NCI-H2029 (cell line): ENCODE results near the gene HAPLN3.

ENCODE experiments used
- DNase-seq: peaks from one replicate; lab custom pipeline; 2025; lab: John Stamatoyannopoulos, UW

Gene HAPLN3

DNA sequence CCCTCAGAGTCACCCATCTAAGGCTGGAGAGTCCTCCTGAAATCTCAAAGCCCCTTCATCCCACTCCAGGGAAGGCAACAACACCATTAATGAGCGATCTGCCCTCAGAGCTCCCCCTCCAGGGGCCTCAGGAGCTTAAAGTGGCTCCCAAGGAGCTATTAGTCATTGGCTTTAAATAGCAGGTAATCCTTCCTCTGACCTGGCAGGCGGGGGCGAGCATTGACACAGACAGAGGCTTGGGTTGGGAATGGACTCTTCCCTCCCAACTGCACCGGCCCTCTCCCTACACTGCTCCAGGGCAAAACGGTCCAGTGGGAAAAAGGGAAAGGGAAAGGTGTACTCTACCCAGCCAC, 16.4 kb upstream of the HAPLN3 start:
- no peak for DNase-seq

DNA sequence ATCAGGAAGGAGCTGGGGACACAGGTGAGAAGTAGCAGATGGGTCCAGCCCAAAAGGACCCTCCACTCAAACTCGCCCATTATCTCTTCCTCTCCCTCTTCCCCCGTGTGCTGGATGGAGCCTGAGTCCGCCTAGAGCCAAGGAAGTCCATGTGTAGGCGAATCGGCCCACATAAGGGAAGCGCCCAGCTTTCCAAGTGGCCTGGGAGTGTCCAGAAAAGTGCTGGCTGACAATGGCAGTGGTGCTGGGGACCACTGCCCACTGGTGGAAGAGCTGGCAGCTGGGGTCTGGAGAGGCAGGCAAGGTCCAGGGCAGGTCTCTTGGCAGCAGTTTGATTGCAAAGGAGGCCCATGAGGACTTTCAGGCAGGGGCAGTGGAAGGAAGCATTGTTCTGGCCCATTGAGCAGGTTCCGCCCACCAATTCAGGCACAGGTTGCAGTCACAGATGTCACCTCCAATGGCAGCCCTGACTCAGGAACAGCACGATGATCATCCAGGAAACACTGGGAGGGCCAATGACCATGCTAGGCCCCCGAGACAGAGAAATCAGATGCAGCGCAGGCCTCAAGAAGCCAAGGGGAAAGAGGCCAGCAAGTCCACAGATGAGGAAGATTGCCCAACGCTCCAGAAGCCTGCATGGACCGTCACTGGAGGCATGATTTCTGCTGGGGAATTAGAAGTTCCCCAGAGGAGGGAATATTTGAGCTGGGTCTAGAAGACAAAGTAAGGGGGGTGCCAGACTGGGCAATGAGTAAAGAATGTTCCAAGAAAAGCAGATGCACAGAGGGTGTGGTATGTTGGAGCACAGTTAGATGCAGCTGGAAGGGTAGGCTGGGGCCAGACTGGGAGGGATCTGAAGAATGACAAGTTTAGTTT, 14.8 kb upstream of the HAPLN3 start:
- DNase-seq = no peak

DNA sequence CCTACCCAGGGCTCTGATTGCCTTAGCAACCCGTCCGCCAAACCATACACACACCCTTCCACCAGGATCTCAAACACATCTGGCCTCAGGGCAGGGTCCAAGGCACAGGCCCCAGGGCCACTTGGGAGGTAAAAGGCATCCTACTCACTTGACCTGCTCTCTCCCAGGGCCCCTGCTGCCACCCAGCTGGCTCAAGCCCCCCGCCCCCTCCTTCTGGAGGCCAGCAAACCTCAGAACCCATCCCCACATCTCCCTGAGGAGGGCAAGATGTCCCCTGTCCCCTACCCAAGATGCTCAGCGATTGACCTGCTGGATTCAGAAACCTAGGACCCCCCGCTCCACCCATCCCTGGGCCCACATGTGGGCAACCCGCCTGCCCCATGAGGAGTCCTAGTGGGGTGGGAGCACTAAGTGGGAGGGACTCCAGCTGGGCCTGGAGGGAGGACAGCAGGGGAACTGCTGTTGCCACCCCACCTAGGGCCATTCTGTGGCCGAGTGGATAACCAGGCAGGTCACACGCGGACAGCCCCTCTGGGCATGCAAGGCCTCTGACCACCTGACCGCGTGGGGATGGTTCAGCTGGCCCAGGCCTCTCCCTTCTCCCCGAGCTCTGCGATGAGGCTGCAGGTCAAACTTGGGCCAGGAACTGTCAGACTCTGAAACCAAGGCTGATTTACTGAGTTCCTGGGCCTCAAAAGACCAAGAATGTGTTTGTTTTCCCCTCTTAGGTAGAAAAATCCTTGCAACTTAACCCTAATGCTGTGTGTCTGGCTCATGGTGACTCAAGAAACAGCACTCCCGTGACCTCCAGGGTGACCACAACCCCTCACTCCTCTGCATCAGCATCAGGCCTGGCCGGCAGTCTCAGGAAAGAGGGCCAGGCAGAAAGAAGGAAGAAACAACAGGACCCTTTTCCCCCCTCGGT, 13.6 kb upstream of the HAPLN3 start:
- no peak for DNase-seq

DNA sequence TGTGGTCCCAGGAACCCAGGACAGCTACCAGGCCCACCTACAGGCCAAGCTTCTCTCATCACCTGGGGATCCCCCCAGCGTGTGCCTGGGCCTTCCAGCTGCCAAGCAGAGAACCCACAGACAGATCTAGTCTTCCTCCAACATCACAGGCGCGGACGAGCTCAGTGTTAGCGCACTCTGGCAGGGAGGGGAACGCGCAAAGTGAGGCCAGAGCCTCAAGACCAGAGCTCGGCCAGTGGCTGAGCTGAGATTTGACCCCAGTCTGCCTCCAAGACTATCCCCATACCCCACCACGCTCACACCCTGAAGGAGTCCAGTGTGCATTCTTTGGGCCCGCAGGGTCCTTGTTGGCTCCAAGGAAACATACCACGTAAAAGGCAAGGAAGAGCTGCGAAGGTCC, 12.8 kb upstream of the HAPLN3 start:
- no peak for DNase-seq

DNA sequence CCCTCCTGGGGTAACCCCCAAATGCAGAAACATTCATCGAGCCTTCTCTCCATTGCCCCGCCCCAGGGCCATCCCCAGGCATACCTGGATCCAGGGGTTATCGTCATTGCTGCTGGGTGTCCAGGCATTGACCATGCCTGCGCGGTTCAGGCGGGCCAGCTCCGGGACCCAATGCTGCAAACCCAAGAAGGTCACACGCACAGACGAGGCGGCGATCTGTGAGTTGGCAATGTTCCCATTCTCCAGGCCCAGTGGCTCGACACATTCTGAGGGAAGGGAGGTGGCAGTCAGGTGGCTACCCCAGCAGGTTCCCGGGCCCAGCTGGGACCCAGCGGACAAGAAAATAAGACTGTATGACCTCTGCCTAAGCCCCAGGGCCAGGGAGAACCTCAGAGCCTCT, 11.8 kb upstream of the HAPLN3 start:
- no peak for DNase-seq

DNA sequence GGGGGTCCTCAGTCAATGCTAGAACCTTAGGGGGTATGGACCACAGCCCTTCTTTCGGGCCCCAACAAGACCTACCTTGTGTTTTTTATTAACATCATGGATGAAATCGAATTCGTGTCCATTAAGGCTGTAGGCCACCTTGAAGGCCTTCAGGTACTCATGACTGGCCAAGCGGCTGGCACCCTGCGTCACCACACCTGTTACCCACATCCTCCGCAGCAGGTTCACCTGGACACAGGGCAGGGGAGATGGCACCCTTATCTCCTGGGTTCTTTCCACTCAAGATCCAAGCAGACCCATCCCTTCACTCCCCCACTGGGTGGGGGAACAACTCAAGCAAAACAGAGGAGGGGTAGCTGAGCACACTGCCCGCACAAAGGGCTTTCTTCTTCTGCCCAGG, 11.2 kb upstream of the HAPLN3 start:
- no peak for DNase-seq

DNA sequence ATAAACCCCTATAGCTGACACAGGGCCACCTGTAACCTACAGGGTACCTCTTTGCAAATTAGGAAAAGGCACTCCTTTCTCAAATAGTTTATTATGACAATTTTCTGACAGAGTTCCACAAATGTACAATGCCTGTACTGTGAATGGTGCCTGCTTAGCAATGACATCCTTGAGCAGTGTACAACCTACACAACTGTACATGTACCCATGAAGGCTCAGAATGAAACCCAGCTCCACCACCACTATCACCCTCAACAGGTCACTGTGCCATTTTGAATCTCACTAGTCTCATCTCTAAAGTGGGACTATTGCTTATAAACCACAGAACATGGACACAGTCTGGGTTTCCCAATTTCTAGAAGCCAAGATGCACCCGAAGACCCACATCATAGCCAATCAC, 10.8 kb upstream of the HAPLN3 start:
- no peak for DNase-seq

DNA sequence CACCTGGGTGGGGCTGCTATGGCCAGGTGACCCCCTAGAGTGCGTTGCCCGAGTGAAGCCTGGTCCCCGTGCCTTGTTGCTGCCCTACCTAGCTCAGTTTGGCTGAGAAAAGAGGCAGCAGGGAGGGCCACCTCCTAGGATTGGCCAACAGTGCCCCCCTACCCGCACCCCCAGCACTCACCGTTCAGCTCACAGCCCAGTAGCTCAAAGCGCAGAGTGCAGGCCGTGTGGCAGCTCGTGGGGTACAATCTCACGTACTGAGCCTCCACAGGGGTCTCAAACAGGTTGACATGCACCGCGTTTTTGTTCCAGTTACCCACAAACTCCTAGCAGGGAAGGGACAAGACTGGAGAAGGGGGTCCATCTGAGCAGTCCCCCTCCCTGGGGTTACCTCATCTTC, 10.2 kb upstream of the HAPLN3 start:
- no peak for DNase-seq

DNA sequence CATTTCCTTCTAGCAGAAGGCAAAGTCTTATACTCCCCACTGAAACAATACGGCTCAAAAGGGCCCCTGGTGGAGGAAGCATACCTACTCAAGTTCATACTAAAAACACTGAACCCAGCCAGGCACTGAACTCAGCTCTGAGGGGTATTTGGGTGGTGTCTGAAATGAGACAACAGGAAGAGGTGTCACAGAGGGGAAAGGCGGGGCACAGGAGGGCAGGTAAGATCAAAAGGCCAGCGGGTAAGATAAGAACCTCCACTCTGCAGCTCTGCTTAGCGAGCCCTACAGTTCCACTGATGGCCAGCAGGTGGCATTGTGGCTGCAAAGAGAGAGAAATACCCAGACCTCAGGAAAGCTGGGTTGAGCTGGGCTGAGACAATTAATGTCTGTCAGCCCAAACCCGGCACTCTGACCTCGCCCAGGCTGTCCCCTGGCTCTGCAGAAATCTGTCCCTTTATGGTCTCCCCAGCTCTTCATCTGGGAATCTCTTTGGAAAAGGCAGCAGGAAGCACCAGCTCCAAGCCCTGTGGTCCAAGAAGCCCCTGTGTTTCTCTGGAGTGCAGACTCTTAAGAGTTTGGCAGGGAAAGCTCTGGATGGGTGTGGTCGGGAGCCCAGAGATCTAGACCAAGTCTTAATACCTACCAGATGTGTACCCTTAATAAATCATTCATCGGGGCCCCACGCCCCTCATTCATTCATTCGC, 9.4 kb upstream of the HAPLN3 start:
- peak; percentile 26 for DNase-seq

DNA sequence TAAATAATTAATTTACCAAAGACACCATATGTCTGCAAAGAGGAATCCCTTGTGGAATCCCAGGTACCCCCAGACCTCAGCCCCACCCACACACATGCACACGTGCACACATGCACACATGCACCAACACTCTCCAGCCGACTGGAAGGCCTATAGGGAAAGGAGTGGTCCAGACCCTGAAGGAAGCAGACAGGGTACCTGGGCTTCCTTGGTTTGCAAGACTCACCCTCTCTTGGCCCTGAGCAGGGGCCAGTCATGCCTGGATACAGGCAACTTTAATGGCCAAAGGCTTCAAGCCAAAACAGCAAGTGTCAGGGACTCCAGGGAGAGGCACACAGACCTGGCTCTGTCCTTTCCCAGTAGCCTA, 8.9 kb upstream of the HAPLN3 start:
- no peak for DNase-seq

DNA sequence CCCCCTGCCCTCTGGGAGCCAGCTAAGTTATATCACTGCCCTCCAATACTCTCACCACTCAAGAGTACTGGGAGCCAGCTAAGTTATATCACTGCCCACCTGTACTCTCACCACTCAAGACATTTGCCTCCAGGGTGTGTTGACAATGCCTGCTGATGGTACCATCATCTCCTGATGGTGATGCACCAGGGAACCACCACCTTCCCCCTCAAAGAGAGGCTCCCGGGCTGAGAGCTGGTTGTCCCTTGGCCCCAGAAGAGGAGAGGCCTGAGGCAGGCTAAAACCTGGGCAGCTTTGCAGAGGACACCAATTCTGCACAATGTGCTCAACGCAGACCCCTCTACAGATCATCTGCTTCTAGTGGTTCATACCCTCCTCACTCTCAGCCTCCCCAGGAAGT, 7.5 kb upstream of the HAPLN3 start:
- DNase-seq = no peak

DNA sequence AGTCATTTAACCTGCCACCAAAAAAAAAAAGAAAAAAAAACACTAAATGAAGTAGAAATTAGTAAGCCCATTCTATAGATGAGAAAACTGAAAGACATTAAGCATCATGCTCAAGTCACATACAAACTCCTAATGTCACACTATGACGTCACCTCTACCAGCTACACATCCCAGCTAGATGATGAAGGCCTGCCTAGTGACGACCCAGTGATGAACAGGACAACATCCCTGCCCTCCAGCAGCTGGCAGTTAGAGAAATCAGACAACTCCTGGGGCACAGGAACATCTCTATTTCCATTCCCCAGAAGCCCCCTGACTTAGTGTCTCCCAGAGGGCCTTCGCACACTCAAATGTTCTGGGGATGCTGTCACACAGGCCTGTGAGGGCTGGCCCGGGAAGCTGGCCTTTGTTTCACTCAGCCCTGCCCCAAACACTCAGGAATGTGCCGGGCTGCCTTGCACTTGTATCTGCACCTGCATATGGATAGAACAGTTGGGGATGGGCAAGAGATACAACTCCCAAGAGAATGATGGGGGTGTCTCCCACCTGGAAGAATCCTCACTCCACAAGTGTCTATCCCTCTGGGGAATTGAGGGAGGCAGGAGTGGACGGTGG, 7.0 kb upstream of the HAPLN3 start:
- no peak for DNase-seq

DNA sequence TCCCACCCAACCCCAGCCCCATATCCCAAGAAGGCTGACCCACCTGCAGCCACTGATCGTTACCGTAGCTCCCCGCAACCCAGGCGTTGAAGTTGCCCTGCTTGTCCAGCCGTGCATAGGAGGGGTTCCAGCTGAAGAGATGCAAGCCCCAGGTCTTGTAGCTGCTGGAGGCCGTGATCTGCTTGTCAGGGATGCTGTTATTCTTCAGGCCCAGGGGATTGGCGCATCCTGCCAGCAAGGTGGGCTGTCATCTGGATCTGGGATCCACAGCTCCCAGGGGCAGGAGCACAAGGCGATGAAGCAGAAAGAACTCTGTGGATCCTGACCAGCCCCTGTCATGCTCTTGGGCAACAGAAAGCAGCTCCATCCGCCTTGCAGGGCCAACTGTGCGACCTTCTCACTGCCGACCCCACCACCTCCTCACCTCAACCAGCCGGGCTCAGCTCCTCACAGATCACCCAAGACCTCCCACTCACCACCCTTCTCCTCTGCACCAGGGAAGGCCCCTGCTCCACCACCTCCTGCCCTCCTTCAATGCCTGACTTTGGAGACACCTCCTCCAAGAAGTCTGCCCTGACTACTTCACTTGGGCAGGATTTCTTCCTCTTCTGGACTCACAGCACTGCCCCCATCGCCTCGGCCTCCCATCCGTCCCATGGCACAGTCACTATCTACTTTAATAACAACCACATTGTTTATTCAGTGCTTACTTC, 6.3 kb upstream of the HAPLN3 start:
- no peak for DNase-seq

DNA sequence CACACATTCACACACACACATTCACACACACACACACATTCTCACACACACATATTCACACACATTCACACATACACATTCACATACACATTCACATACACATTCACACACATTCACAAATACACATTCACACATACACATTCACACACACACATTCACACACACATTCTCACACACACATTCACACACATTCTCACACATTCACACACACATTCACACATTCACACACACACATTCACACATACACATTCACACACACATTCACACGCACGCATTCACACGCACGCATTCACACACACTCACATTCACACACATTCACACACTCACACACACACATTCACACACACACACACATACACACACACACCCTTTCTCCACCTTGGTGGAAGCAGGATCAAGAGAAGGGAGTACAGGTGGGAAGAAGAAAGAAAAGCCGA, 5.7 kb upstream of the HAPLN3 start:
- DNase-seq = no peak

DNA sequence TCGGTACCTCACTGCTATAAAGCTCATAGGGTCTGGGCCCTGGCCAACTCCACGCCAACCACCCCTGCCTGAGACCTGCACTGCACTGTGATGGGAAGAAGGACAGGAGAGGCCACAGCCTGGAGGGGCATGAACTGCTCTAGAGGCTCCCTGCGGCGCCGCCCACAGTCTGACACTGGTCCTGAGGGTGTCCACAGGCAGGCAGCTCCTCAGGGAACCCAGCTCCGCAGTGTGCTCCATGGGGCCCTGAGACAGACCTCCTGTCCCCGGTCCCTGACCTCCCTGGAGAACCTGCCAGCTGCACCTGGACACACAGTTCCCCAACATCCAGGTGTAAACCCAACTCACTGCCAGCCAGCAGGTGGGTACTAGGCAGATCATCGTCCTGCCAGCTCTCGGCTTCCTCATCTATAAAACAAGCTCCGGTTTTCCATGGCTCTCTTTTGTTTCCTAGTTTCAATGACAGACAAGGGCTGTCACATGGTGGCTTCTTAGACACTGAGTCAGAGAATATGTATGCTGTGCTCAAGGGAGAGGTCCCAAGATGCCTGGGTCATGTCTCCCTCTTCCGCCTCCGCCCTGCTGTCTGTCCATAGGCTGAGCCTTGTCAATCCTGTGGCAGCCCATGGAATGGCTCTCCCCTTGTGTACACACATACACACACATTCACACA, 5.1 kb upstream of the HAPLN3 start:
- no peak for DNase-seq

DNA sequence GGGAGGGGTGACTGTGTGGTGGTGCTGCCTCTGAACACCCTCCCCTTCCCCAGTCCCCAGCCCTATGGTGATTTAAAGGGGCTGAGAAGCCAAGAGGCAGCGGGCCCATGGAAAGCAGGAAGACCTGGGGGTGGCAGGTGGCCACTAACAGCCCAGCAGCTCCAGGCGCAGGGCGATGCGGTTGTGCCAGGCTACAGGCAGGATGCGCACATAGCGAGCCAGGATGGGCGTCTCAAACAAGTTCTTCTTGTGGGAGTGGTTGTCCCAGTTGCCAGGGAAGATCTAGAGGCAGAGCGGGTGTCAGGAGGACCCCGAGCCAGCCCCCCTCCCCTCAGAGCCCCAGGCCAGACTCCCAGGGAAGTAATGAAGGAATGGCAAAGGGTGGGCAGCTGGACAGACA, 3.9 kb upstream of the HAPLN3 start:
- no peak for DNase-seq

DNA sequence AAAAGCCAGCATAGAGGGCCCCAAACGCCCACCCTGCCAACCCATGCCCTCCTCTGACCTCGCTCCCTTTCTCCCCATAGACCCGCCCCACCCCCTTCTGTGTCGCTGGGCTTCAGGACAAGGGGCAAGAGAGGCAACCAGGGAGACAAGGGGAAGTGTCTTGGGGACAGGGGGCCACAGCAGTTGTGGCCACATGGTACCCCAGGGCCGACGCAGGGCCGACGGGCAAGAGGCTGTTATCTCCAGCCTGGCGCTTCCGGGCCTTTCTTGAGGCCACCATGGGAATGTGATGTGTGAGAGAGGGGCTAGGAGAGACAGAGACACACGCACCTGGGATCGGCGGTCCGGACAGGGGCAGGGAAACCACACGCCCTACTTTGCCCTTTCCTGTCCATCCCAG, 3.4 kb upstream of the HAPLN3 start:
- no peak for DNase-seq

DNA sequence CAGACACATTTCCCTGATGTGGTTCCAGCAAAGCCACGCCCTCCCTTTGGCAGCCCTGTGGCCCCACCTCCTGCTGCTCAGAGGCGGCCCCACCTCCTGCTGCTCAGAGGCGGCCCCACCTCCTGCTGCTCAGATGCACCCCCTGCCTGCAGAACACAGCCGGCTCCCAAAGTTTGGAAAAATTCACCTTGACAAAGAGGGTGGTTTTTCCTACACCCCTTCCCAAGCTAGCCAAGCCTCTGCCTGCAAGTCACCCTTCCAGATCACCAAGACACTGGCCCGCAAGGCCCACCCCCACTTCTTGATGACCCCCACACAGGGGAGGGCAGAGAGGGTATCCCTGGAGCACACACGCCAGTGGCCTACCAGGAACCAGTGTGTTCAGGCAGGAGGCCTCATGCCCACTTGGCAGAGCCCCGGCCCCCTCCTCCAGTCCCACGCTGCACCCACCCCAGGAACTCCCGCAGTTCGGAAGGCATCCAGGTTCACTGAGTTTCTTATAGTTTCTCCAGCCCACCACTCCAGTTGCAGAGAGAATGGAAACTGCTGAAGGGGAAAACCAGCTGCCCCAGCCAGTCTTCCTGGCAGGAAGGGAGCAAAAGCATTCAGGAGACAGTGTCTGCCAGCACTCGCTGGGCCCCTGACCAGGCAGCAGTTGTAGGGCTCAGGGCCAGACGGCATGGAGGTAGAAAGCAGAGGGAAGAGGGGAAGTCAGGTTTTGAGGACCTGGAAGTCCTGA, 2.3 kb upstream of the HAPLN3 start:
- DNase-seq = peak; percentile 22

DNA sequence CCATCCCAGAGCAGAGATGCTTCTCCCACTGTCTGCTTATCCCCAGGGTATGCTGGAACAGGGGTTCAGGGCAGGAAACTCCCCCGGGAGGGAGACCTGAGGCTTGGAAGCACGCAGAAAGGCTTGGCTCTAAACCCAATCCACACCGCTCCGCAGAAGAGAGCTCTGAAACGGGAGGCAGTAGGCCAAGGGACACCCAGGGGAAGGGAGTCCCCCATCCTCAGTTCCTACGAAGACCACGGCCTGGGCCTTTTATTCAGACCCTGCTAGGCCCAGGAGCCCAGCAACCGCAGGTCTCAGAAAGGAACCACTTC, 1.8 kb upstream of the HAPLN3 start:
- no peak for DNase-seq

DNA sequence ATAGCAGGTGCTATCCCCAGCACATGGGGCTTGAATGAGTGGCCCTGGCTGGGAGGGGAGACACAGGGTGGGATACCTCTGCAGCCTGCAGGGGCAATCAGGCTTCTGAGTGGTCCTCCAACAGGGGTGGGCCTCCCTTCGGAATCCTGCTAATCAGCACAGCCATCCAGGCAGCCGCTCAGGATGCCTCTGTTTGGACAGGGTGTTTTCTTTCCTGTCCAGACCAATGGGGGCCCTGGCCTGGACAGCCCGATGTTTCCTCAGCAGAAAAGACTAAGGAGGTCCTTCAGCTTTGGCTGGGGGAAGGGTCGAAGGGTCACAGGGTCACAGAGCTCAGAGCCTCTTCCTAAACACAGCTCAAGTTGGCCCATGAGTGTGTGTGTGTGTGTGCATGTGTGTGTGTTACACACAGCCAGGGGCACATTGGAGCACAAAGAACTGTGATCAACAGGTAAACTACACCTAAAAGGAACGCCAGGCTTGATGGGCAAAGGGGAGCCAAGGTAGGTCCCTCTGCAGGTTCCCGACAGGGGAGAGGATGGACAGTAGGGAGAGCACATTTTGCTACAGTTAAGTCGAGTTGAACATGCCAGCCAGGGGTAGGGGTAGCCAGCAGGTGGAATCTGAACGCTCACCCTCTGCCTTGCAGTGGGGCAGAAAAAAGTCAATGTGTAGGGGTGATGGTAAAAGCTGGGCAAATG, 1.1 kb upstream of the HAPLN3 start:
- DNase-seq = no peak
